Measurements from ENCODE around the gene LRRC56. TPM values are rescaled to one million over a fixed set of nuclear protein-coding genes. Genes with fewer than 3 reads are reported as not detected.
A peak's percentile ranks its signal among the peaks of the same experiment; 100 is the strongest.

LRRC56 gene
- total and polyA plus RNA-seq, 2 donors (not counting 1 experiment from before 2014, with no cell fraction given), result 11.8 to 15.8 TPM

GRCh38 chr11:575313-575995 is 38.1 kb downstream of the LRRC56 start:
- Histone ChIP-seq H3K27me3 (replicated peaks in 1 of 4; ENCODE audit: control extremely low read depth in 1 of 4, control insufficient read depth in 3 of 4, insufficient read depth in 4 of 4, low read length in 3 of 4) (peaks cover 0 to 18% (median 9%) of the 10 kb centered on the region in 4 experiments), H3K4me1 (ENCODE audit: control insufficient read depth in 2 of 2, insufficient read depth in 2 of 2, low read length in 2 of 2) (peaks cover 30 to 44% of the 10 kb centered on the region in 2 donors), H3K9me3 (ENCODE audit: control extremely low read depth in 1 of 3, control insufficient read depth in 2 of 3, insufficient read depth in 1 of 3, low read length in 2 of 3) (peaks cover 0 to 3% (median 0%) of the 10 kb centered on the region in 3 donors), H3K9ac (ENCODE audit: low read length) (peak overlapping the region; percentile 68), H4K20me1 (ENCODE audit: control insufficient read depth, insufficient read depth, low read length, poor library complexity, severe bottlenecking) (peaks cover 45% of the 10 kb centered on the region), H3K79me2 (ENCODE audit: control insufficient read depth, insufficient read depth, low read length) (peaks cover 38% of the 10 kb centered on the region), H3K4me3 (ENCODE audit: control extremely low read depth in 1 of 5, extremely low read depth in 1 of 5, insufficient read depth in 1 of 5, low read depth in 2 of 5, low read length in 4 of 5) (peak overlapping the region in 4 of 5 experiments; percentile 45 to 69 (median 60)), H3K4me2 (replicated peaks; ENCODE audit: low read depth, low read length, poor library complexity, severe bottlenecking) (peak overlapping the region; percentile 98), H3K36me3 (replicated peaks in 1 of 2; ENCODE audit: control extremely low read depth in 1 of 2, control insufficient read depth in 1 of 2, extremely low read depth in 1 of 2, insufficient read depth in 2 of 2, low read length in 1 of 2) (peaks cover 1 to 3% of the 10 kb centered on the region in 2 experiments), H2AFZ (ENCODE audit: insufficient read depth, low read depth, low read length, poor library complexity, severe bottlenecking) (peak overlapping the region; percentile 91), H3K27ac (ENCODE audit: low read length in 2 of 2) (no peak overlapping the region)
- CTCF ChIA-PET, result interaction anchor here (0.6 to 1.2 kb wide), 12 partner anchors 16 to 244 kb away, joined by 3 to 5 read pairs (median 3); partner anchors contain the start of genes HRAS and LRRC56
- Mint-ChIP-seq H3K9me3 (ENCODE audit: insufficient read depth) (no peaks in the 10 kb centered on the region), H3K4me3 (peak overlapping the region; percentile 88), H3K27me3 (peaks cover 15% of the 10 kb centered on the region), H3K4me1 (peaks cover 41% of the 10 kb centered on the region), H3K27ac (peak overlapping the region; percentile 88)
- 2% methylated on average over 58 of the region's 81 CpGs for WGBS (ENCODE audit: insufficient coverage)
- TF ChIP-seq EZH2 (IDR thresholded peaks at IDR 0.05; ENCODE audit: borderline replicate concordance, insufficient read depth, low read depth, low read length, poor library complexity, severe bottlenecking) (peak; percentile 84), CTCF (IDR thresholded peaks at IDR 0.05) (no peak)
- DNase-seq, result peak; percentile 83
- ATAC-seq (ENCODE audit: low read depth), result no peak
- POLR2A ChIA-PET, result interaction anchor here (0.6 to 1.9 kb wide), 13 partner anchors 9 to 307 kb away, joined by 3 to 26 read pairs (median 5); partner anchors contain the start of genes DEAF1, HRAS, IRF7 and LRRC56
- intact Hi-C loops (cut with micrococcal nuclease), result loop anchor here (1.0 to 10.0 kb wide), 2 partner anchors 15 to 809 kb away; partner anchors contain the start of genes BRSK2, LMNTD2 and RASSF7

All from B cell (primary cell).